ENCODE results near the gene DET1. TPM values are rescaled to one million over a fixed set of nuclear protein-coding genes. Genes with fewer than 3 reads are reported as not detected.

Gene DET1
- polyA plus RNA-seq (2013, experiment 1 of 2): 7.4 TPM
- 8.2 TPM for polyA plus RNA-seq (2013, experiment 2 of 2)

GRCh38 chr15:88546248-88547129 lies at the start of gene DET1:
Gene DET1 (minus strand): TSS chr15:88546681. CDS start chr15:88531705, 14,976 bp downstream.
- 2% methylated on average over 32 of the region's 33 CpGs for WGBS
- Histone ChIP-seq H3K9me3 (ENCODE audit: insufficient read depth, low read depth, low read length) (no peaks in the 10 kb centered on the region), H3K36me3 (ENCODE audit: insufficient read depth, low read length) (peaks cover 2% of the 10 kb centered on the region; the same call in 1 of the 2 replicates), H3K4me1 (ENCODE audit: insufficient read depth, low read length) (peaks cover 22% of the 10 kb centered on the region), H3K4me3 (ENCODE audit: low read length) (peak within 1 kb of the TSS; percentile 78), H3K9ac (ENCODE audit: low read depth, low read length) (peak within 1 kb of the TSS; percentile 79), H3K27ac (ENCODE audit: low read depth, low read length) (peak within 1 kb of the TSS; percentile 91), H3K27me3 (ENCODE audit: insufficient read depth, low read length) (no peaks in the 10 kb centered on the region)

- no peak overlapping the region for H3K27ac ChIP-seq (ENCODE audit: low read depth, low read length)
- no peaks in the 10 kb centered on the region for H3K36me3 ChIP-seq (ENCODE audit: insufficient read depth, low read length)
- peaks cover 8% of the 10 kb centered on the region; the same call in 1 of the 2 replicates for H3K4me1 ChIP-seq (ENCODE audit: insufficient read depth, low read length)
- no peak overlapping the region for H3K4me3 ChIP-seq (ENCODE audit: low read length)
- no peaks in the 10 kb centered on the region for H3K27me3 ChIP-seq (ENCODE audit: insufficient read depth, low read length)
- no peaks in the 10 kb centered on the region for H3K9me3 ChIP-seq (ENCODE audit: insufficient read depth, low read depth, low read length)
- no peak overlapping the region for H3K9ac ChIP-seq (ENCODE audit: low read depth, low read length)
Measured at GRCh38 chr15:88591384-88591783, 44.9 kb upstream of the DET1 start.

- Histone ChIP-seq H3K9ac (ENCODE audit: low read depth, low read length) (no peak overlapping the region), H3K4me1 (ENCODE audit: insufficient read depth, low read length) (peaks cover 8% of the 10 kb centered on the region; the same call in 1 of the 2 replicates)
Measured at GRCh38 chr15:88590759-88591158, 44.3 kb upstream of the DET1 start.

GRCh38 chr15:88586401-88587162 lies 40.1 kb upstream of the DET1 start:
- WGBS: 67% methylated on average over 4 of the region's 4 CpGs
- no peak overlapping the region for H3K9ac ChIP-seq (ENCODE audit: low read depth, low read length)
- no peaks in the 10 kb centered on the region for H3K27me3 ChIP-seq (ENCODE audit: insufficient read depth, low read length)
- H3K4me3 ChIP-seq (ENCODE audit: low read length): no peak overlapping the region
- no peak overlapping the region for H3K27ac ChIP-seq (ENCODE audit: low read depth, low read length)
- peaks cover 8% of the 10 kb centered on the region; the same call in 1 of the 2 replicates for H3K4me1 ChIP-seq (ENCODE audit: insufficient read depth, low read length)
- no peaks in the 10 kb centered on the region for H3K36me3 ChIP-seq (ENCODE audit: insufficient read depth, low read length)
- no peaks in the 10 kb centered on the region for H3K9me3 ChIP-seq (ENCODE audit: insufficient read depth, low read depth, low read length)

More at GRCh38 chr15:88590759-88591158, 44.3 kb upstream of the DET1 start:
- H3K27ac ChIP-seq (ENCODE audit: low read depth, low read length): no peak overlapping the region
- no peaks in the 10 kb centered on the region for H3K9me3 ChIP-seq (ENCODE audit: insufficient read depth, low read depth, low read length)
- H3K27me3 ChIP-seq (ENCODE audit: insufficient read depth, low read length): no peaks in the 10 kb centered on the region
- no peak overlapping the region for H3K4me3 ChIP-seq (ENCODE audit: low read length)
- no peaks in the 10 kb centered on the region for H3K36me3 ChIP-seq (ENCODE audit: insufficient read depth, low read length)
- 95% methylated on average over 5 of the region's 6 CpGs for WGBS

GRCh38 chr15:88580532-88580931 lies 34.1 kb upstream of the DET1 start:
- no peaks in the 10 kb centered on the region for H3K36me3 ChIP-seq (ENCODE audit: insufficient read depth, low read length)
- H3K9me3 ChIP-seq (ENCODE audit: insufficient read depth, low read depth, low read length): no peaks in the 10 kb centered on the region
- no peaks in the 10 kb centered on the region for H3K27me3 ChIP-seq (ENCODE audit: insufficient read depth, low read length)
- H3K9ac ChIP-seq (ENCODE audit: low read depth, low read length): no peak overlapping the region
- H3K4me3 ChIP-seq (ENCODE audit: low read length): no peak overlapping the region
- H3K4me1 ChIP-seq (ENCODE audit: insufficient read depth, low read length): no peaks in the 10 kb centered on the region
- 89% methylated on average over 4 of the region's 4 CpGs for WGBS
- H3K27ac ChIP-seq (ENCODE audit: low read depth, low read length): no peak overlapping the region

- peaks cover 9% of the 10 kb centered on the region for H3K4me1 ChIP-seq (ENCODE audit: insufficient read depth, low read length)
- H3K27ac ChIP-seq (ENCODE audit: low read depth, low read length): no peak overlapping the region
- H3K9me3 ChIP-seq (ENCODE audit: insufficient read depth, low read depth, low read length): no peaks in the 10 kb centered on the region
- 90% methylated on average over 3 of the region's 3 CpGs for WGBS
- H3K4me3 ChIP-seq (ENCODE audit: low read length): no peak overlapping the region
- H3K27me3 ChIP-seq (ENCODE audit: insufficient read depth, low read length): no peaks in the 10 kb centered on the region
- no peak overlapping the region for H3K9ac ChIP-seq (ENCODE audit: low read depth, low read length)
- H3K36me3 ChIP-seq (ENCODE audit: insufficient read depth, low read length): no peaks in the 10 kb centered on the region
Measured at GRCh38 chr15:88579322-88579721, 32.8 kb upstream of the DET1 start.

- Histone ChIP-seq H3K27ac (ENCODE audit: low read depth, low read length) (no peak overlapping the region), H3K4me1 (ENCODE audit: insufficient read depth, low read length) (peaks cover 10% of the 10 kb centered on the region), H3K4me3 (ENCODE audit: low read length) (no peak overlapping the region), H3K36me3 (ENCODE audit: insufficient read depth, low read length) (no peaks in the 10 kb centered on the region), H3K9me3 (ENCODE audit: insufficient read depth, low read depth, low read length) (no peaks in the 10 kb centered on the region), H3K27me3 (ENCODE audit: insufficient read depth, low read length) (no peaks in the 10 kb centered on the region), H3K9ac (ENCODE audit: low read depth, low read length) (no peak overlapping the region)
- whole genome bisulfite sequencing: 54% methylated on average over 7 of the region's 7 CpGs
Measured at GRCh38 chr15:88574655-88575054, 28.2 kb upstream of the DET1 start.

GRCh38 chr15:88574077-88574476 lies 27.6 kb upstream of the DET1 start:
- Histone ChIP-seq H3K9ac (ENCODE audit: low read depth, low read length) (no peak overlapping the region), H3K4me3 (ENCODE audit: low read length) (no peak overlapping the region), H3K9me3 (ENCODE audit: insufficient read depth, low read depth, low read length) (no peaks in the 10 kb centered on the region), H3K27me3 (ENCODE audit: insufficient read depth, low read length) (no peaks in the 10 kb centered on the region), H3K27ac (ENCODE audit: low read depth, low read length) (no peak overlapping the region), H3K4me1 (ENCODE audit: insufficient read depth, low read length) (peaks cover 10% of the 10 kb centered on the region), H3K36me3 (ENCODE audit: insufficient read depth, low read length) (no peaks in the 10 kb centered on the region)
- WGBS: 80% methylated on average over 1 of the region's 1 CpG

- H3K27me3 ChIP-seq (ENCODE audit: insufficient read depth, low read length): no peaks in the 10 kb centered on the region
- 88% methylated on average over 5 of the region's 5 CpGs for WGBS
Measured at GRCh38 chr15:88571852-88572259, 25.4 kb upstream of the DET1 start.

GRCh38 chr15:88571153-88571851 lies 24.8 kb upstream of the DET1 start:
- H3K27ac ChIP-seq (ENCODE audit: low read depth, low read length): no peak overlapping the region
- WGBS: 85% methylated on average over 6 of the region's 7 CpGs
- no peaks in the 10 kb centered on the region for H3K27me3 ChIP-seq (ENCODE audit: insufficient read depth, low read length)
- peaks cover 10% of the 10 kb centered on the region for H3K4me1 ChIP-seq (ENCODE audit: insufficient read depth, low read length)
- H3K9me3 ChIP-seq (ENCODE audit: insufficient read depth, low read depth, low read length): no peaks in the 10 kb centered on the region
- no peak overlapping the region for H3K4me3 ChIP-seq (ENCODE audit: low read length)
- H3K36me3 ChIP-seq (ENCODE audit: insufficient read depth, low read length): no peaks in the 10 kb centered on the region
- H3K9ac ChIP-seq (ENCODE audit: low read depth, low read length): no peak overlapping the region

More at GRCh38 chr15:88571852-88572259, 25.4 kb upstream of the DET1 start:
- Histone ChIP-seq H3K9me3 (ENCODE audit: insufficient read depth, low read depth, low read length) (no peaks in the 10 kb centered on the region), H3K27ac (ENCODE audit: low read depth, low read length) (no peak overlapping the region), H3K9ac (ENCODE audit: low read depth, low read length) (no peak overlapping the region), H3K36me3 (ENCODE audit: insufficient read depth, low read length) (no peaks in the 10 kb centered on the region), H3K4me1 (ENCODE audit: insufficient read depth, low read length) (peaks cover 10% of the 10 kb centered on the region), H3K4me3 (ENCODE audit: low read length) (no peak overlapping the region)
